ENCODE results near the gene SH3TC1.

- TF ChIP-seq FOXK2 (IDR thresholded peaks at IDR 0.05) = no peak
- no peak for TF ChIP-seq SPI1 (IDR thresholded peaks at IDR 0.05; ENCODE audit: borderline replicate concordance, insufficient read depth, low read depth, low read length)
- TF ChIP-seq HDAC6 (IDR thresholded peaks at IDR 0.05; ENCODE audit: unreplicated experiment) = no peak
- TF ChIP-seq RCOR1 (conservative IDR thresholded peaks at IDR 0.05; ENCODE audit: low read depth, low read length) = no peak
- TF ChIP-seq CTCF (IDR thresholded peaks at IDR 0.05 in 2 of 3, conservative IDR thresholded peaks at IDR 0.05 in 1 of 3; ENCODE audit: control insufficient read depth in 2 of 3, extremely low read depth in 1 of 3, insufficient read depth in 1 of 3, low read depth in 3 of 3, low read length in 3 of 3) = no peak
- TF ChIP-seq EZH2 (IDR thresholded peaks at IDR 0.05; ENCODE audit: borderline replicate concordance, control insufficient read depth, low read depth, low read length) = no peak
- TF ChIP-seq, protein P1, sequence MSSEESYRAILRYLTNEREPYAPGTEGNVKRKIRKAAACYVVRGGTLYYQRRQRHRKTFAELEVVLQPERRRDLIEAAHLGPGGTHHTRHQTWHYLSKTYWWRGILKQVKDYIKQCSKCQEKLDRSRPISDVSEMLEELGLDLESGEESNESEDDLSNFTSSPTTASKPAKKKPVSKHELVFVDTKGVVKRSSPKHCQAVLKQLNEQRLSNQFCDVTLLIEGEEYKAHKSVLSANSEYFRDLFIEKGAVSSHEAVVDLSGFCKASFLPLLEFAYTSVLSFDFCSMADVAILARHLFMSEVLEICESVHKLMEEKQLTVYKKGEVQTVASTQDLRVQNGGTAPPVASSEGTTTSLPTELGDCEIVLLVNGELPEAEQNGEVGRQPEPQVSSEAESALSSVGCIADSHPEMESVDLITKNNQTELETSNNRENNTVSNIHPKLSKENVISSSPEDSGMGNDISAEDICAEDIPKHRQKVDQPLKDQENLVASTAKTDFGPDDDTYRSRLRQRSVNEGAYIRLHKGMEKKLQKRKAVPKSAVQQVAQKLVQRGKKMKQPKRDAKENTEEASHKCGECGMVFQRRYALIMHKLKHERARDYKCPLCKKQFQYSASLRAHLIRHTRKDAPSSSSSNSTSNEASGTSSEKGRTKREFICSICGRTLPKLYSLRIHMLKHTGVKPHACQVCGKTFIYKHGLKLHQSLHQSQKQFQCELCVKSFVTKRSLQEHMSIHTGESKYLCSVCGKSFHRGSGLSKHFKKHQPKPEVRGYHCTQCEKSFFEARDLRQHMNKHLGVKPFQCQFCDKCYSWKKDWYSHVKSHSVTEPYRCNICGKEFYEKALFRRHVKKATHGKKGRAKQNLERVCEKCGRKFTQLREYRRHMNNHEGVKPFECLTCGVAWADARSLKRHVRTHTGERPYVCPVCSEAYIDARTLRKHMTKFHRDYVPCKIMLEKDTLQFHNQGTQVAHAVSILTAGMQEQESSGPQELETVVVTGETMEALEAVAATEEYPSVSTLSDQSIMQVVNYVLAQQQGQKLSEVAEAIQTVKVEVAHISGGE (CRISPR knock-in tag; IDR thresholded peaks at IDR 0.05) = no peak
- TF ChIP-seq, protein P2, sequence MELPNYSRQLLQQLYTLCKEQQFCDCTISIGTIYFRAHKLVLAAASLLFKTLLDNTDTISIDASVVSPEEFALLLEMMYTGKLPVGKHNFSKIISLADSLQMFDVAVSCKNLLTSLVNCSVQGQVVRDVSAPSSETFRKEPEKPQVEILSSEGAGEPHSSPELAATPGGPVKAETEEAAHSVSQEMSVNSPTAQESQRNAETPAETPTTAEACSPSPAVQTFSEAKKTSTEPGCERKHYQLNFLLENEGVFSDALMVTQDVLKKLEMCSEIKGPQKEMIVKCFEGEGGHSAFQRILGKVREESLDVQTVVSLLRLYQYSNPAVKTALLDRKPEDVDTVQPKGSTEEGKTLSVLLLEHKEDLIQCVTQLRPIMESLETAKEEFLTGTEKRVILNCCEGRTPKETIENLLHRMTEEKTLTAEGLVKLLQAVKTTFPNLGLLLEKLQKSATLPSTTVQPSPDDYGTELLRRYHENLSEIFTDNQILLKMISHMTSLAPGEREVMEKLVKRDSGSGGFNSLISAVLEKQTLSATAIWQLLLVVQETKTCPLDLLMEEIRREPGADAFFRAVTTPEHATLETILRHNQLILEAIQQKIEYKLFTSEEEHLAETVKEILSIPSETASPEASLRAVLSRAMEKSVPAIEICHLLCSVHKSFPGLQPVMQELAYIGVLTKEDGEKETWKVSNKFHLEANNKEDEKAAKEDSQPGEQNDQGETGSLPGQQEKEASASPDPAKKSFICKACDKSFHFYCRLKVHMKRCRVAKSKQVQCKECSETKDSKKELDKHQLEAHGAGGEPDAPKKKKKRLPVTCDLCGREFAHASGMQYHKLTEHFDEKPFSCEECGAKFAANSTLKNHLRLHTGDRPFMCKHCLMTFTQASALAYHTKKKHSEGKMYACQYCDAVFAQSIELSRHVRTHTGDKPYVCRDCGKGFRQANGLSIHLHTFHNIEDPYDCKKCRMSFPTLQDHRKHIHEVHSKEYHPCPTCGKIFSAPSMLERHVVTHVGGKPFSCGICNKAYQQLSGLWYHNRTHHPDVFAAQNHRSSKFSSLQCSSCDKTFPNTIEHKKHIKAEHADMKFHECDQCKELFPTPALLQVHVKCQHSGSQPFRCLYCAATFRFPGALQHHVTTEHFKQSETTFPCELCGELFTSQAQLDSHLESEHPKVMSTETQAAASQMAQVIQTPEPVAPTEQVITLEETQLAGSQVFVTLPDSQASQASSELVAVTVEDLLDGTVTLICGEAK (IDR thresholded peaks at IDR 0.05; ENCODE audit: borderline replicate concordance) = no peak
- no peak for TF ChIP-seq CHD2 (IDR thresholded peaks at IDR 0.05; ENCODE audit: borderline replicate concordance, low read depth, low read length)
Observed at GRCh38 chr4:8204576-8205227, 5.6 kb downstream of the SH3TC1 start.

All from GM12878 (cell line).